H1 (cell line): ENCODE results near the gene CGGBP1. TPM values are rescaled to one million over a fixed set of nuclear protein-coding genes. Genes with fewer than 3 reads are reported as not detected.

Experiments used
- BRCA1 ChIP-seq: IDR thresholded peaks from 2 replicates; pipeline ENCODE4 v1.6.1; 2012; ENCODE audit warnings: low read depth, low read length, improper control_type of control experiment
- PHF8 ChIP-seq: fragments of 200-600 bp; sonication (generic); conservative IDR thresholded peaks from 2 replicates; pipeline ENCODE4 v1.7.1; 2012; ENCODE audit warnings: low read depth, mild to moderate bottlenecking, inconsistent platforms, low read length, moderate library complexity
- RBBP5 ChIP-seq: IDR thresholded peaks from 2 replicates; pipeline ENCODE4 v1.7.1; 2012; ENCODE audit warnings: low read depth, mild to moderate bottlenecking, inconsistent platforms, low read length, moderate library complexity, borderline replicate concordance
- USF2 ChIP-seq: IDR thresholded peaks from 2 replicates; pipeline ENCODE4 v1.6.1; 2011; ENCODE audit warnings: low read length, improper control_type of control experiment
- polyA plus RNA-seq, 7 experiments: library from polyadenylated mRNA; depleted of rRNA in 3 of 7; stranded (reverse) in 5 of 7; unstranded in 2 of 7; fragments of >200 nt in 5 of 7; fragments of 200-250 nt in 2 of 7; gene quantifications; 1 replicate in 5 of 7; 2 replicates in 1 of 7; 4 replicates in 1 of 7; pipeline versions ENCODE4 v1.2.1 to v1.2.3, GENCODE V29; 2011 to 2013; ENCODE audit warnings: missing spikeins in 2 of 7, mixed read lengths in 2 of 7
- total RNA-seq: library from RNA; stranded (reverse); fragmentation: NEBNext Ultra II Directional; extraction: Animal tissue kit (Norgen Biotek cat#: 25700); gene quantifications from 2 replicates; pipeline ENCODE4 v1.2.1, GENCODE V29; 2021

The CGGBP1 gene
- total and polyA plus RNA-seq, 2 of the 8 experiments (the other 6 are each of a cell fraction or from before 2014, with no cell fraction given), result 22.9 to 61.4 TPM

- no peak for TF ChIP-seq USF2
- no peak for TF ChIP-seq PHF8
- no peak for TF ChIP-seq BRCA1
- no peak for TF ChIP-seq RBBP5
- TF ChIP-seq, all 59 proteins: peak for 0
Observed at GRCh38 chr3:88033079-88033478, 25.7 kb downstream of the CGGBP1 start (continued).
